GM18526 (cell line): ENCODE results near the gene TXNDC11.

Source experiments
- POLR2A ChIP-seq: IDR thresholded peaks from 3 replicates; pipeline ENCODE4 v1.6.1; 2011; ENCODE audit not compliant: insufficient read length; ENCODE audit errors: extremely low read depth

The TXNDC11 gene

GRCh38 chr16:11649276-11649675 lies 93.4 kb downstream of the TXNDC11 start:
- no peak for TF ChIP-seq POLR2A

DNA sequence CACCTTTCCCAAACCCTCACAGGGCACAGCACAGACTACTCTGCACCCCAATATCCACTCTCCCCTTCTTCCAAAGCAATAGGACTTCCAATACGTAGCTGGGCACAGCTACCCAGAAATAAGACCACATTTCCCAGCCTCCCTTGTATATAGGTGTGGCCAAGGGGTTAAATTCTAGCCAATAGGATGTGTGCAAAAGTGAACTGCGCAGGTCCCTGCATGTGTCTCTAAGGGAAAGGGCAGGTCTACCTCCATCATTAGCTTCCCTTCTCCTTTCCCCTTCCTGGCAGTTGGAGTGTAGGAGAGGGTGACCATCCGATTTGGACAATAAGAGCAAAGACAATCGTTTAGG lies 99.9 kb downstream of the TXNDC11 start:
- no peak for TF ChIP-seq POLR2A

DNA sequence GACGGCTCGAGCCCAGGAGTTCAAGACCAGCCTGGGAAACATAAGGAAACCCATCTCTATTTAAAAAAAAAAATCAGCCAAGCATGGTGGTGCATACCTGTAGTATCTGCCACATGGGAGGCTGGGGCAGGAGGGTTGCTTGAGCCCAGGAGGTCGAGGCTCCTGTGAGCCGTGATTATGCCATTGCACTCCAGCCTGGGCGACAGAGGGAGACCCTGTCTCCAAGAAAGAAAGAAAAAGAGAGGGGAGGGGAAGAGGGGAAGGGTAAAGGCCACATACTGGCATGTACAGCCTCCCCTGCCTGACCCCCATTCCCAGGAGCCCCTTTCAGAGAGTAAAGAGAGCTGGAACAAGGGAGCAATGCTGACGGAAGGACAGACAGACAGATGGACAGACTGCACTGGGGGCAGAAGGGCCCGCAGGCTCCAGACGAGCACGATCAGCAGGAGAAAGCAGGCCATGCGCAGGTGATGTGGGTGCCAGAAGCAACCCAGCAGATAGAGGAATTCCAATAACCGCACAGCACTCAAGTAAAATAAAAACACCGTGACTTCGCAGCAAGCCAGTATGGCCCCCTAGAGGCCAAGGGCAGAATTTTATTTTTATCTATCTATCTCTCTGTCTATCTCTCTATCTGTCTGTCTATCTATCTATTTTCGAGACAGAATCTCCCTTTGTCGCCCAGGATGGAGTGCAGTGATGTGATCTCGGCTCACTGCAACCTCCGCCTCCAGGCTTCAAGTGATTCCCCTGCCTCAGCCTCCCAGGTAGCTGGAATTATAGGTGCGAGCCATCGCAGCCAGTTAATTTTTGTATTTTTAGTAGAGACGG lies 101.5 kb downstream of the TXNDC11 start:
- no peak for TF ChIP-seq POLR2A

DNA sequence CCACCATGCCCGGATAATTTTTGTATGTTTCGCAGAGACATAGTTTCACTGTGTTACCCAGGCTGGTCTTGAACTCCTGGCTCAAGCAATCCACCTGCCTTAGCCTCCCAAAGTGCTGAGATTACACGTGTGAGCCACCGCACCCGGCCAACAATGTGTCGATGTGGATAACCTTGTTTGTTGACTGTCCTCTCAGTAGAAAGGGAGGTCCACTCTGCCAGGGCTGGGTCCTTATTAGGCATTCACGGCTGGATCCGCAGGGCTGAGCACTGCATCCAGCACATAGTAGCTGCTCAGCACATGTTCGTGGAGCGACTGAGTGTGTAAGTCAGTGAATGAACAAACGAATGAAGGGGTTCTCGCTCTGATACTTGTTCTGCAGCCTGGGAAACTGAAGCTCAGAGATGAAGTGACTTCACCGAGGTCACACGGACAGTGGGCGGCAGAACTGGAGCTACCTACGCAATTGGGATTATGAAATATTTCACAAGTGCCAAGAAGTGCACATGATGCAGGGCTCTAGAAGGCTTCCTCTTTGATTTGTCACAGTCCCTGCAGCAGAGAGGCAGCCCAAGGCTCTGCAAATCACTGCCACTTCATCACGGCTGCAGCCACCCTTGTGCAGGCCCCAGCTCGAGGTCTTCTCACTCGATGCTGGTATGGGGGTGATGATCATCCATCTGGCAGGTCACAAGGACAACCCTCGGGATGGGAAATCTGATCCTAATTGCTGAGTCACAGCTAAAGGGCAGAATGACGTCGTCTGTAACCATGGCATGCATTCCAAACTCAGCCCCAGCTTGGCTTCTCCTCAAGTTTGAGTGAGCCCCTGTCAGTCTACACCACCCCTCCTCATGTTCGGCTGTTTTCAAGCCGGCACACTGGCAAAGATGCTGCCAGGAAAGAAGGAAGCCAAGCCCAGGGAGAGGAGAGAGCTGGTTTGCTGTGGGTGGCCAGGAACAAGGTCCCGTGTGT lies 102.4 kb downstream of the TXNDC11 start:
- TF ChIP-seq POLR2A = no peak

- no peak for TF ChIP-seq POLR2A
These were observed 103.6 kb downstream of the TXNDC11 start for GRCh38 chr16:11639008-11639562.

DNA sequence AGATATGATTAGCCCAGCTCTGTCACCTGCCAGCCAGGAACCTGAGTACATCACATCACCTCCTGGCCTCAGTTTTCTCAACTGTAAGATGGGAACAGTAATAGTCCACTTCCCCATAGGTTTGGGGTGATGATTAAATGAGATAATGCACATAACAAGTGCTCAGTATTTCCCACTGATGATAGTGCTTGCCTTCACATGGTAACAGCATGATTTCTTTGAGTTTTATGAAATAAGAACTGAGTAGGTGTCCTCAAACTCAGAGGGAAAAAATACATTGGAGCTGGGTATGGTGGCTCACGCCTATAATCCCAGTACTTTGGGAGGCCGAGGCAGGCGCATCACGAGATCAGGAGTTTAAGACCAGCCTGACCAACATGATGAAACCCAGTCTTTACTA lies 104.5 kb downstream of the TXNDC11 start:
- no peak for TF ChIP-seq POLR2A

DNA sequence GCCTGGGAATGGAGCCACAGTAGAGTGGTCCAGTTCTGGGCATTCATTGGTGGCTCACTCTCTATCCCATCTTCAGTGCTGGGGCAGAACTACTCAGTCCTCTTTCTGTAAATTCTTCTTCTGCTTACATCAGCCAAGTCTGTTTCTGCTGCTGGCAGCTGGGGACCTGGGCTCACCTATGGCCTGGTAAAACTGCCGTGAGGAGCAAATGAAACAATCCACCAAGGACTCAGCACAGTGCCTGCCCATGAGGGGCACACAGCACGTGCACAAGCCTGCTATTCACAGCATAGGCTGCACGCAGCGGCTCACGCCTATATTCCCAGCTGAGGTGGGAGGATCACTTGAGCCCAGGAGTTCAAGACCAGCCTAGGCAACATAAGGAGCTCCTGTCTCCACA lies 105.3 kb downstream of the TXNDC11 start:
- TF ChIP-seq POLR2A = no peak

DNA sequence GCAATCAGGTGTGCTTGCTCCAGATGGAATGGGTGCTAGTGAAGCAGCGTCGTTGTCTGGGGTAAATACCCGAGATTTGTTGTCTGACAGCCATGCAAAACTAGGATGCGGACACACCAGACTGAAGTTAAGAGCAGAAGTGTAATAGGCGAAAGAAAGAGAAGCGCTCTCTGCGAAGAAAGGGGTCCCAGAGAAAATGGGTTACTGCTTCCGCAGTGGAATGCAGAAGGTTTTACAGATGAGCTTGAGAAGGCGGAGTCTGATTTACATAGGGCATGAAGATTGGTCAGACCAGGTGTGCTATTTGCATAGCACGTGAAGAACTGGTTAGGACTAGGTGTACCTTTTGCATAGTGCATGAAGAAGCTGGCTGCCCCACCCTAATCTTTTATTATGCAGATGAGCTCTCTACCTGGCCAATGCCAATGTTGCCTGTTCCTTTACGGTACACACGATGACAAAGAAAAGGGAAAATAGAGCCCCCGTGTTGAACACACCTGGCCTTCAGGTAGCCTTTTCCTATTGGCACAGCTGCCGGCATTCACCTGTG lies 106.4 kb downstream of the TXNDC11 start:
- no peak for TF ChIP-seq POLR2A

GRCh38 chr16:11635679-11636171 lies 106.9 kb downstream of the TXNDC11 start:
- no peak for TF ChIP-seq POLR2A

DNA sequence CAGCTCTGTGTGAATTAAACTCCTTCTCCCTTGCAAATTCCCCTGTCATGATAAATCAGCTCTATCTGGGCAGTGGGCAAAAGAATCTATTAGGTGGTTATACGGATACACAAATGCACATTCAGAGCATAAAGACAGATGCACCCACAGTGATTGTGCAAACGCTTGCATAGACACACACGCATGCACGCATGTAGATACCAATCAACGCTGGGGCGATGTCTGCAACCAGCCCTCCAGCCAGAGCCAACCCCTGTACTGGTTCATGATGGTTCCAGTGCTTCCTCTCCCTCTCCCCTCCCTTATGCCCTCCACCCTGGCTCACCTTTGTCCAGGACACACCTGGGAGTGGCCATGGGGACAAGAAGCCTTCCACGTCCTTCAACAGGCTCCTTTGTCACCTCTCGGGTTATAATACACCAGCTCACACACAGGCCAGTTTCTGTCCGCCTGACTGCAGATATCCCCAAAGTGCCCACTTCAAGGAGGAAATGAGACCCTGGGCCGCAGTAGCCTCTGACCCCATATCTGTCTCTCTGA lies 107.5 kb downstream of the TXNDC11 start:
- TF ChIP-seq POLR2A = no peak

DNA sequence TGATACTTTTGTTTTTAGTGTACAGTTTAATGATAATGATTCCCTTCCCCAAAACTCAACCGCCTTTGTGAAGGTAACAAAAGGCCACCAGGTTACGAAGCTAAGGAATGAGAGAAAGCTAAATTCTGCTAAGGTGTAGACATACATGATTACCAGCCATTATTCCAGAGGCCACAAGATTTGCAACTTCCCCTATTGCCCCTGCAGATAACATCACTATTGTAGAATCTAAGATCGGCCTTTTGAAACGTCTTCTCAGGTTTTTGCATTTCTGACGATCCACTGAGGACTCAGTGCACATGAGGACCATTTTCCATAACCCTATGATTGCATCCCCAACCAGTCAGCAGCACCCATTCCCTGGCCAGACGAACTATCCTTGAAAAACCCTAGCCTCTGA lies 108.3 kb downstream of the TXNDC11 start:
- no peak for TF ChIP-seq POLR2A

DNA sequence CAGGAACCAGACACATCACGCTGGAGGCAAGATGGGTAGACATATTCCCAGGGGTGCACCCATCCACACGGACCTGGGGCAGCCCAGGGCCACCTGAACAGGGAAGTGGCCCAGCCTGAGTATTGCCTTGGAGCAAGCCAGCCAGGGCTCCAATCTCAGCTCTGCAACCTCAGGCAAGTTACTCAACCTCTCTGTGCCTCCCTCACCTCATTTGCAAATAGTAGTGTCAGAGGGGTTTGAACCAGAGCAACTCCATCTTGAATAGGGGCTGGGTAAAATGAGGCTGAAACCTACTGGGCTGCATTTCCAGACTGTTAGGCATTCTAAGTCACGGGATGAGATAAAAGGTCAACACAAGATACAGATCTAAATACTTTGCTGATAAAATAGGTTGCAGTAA lies 109.5 kb downstream of the TXNDC11 start:
- no peak for TF ChIP-seq POLR2A

DNA sequence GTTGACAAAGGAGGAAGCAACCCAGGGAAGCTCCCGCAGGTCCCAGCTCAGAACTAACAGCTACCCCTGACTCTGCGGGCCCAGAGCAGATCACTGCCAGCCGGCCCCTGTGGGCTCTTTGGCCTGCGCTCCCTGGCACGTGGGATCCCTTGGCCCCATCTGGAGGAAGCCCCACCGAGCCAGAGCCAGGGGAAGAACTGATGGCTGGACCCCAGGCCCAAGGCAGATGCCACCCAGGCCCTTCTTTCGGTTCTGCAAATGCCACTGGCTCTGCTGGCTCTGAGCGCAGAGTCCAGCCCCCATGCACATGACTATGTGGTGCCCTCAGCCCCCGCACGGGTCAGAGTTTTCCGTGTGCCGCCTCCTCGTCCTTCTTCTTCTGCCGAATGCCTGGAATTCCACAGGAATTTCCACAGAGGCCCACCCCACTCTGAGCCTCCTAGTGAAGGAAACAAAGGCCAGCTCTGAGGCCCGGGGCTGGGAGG lies 110.2 kb downstream of the TXNDC11 start:
- no peak for TF ChIP-seq POLR2A

DNA sequence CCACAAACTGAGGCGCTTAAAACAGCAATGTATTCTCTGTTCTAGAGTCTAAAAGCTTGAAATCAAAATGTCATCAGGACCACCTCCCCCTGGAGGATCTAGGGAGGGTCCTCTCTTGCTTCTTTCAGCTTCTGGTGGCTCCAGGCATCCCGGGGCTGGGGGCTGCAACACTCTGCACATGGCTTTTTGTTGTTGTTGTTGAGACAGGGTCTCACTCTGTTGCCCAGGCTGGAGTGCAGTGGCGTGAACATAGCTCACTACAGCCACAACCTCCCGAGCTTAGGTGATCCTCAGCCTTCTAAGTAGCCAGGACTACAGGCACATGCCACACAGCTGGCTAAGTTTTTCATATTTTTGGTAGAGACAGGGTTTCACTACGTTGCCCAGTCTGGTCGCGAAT lies 111.4 kb downstream of the TXNDC11 start:
- no peak for TF ChIP-seq POLR2A

DNA sequence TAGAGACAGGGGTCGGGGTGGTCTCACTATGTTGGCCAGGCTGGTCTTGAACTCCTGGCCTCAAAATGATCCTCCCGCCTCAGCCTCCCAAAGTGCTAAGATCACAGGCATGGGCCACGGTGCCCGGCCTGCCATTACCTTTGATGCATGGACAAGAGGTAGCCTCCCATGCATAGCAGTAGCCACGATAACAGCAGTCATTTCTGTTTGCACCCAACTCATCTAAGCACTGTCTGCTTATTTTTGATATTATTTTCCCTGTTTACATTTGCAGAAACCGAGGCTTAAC lies 111.9 kb downstream of the TXNDC11 start:
- no peak for TF ChIP-seq POLR2A

- no peak for TF ChIP-seq POLR2A
These were observed 112.5 kb downstream of the TXNDC11 start for GRCh38 chr16:11630046-11630767.
